Ramos (cell line): ENCODE data around the gene NDUFA1.
"Not testable (repeated sequence)": the region's sequence is repeated elsewhere in the genome, so short reads cannot be mapped to it uniquely, and the experiment has no call there.

Source experiments
- in situ Hi-C: fragments of 300-500 bp; cut with MboI; formaldehyde crosslinking; loops from one replicate; pipeline ENCODE4 v1.14.3; 2022; ENCODE audit warnings: low sequenced_read_pairs; ENCODE audit not compliant: unreplicated experiment

The NDUFA1 gene

GRCh38 chrX:119895843-119896326 lies 24.3 kb downstream of the NDUFA1 start, which contains the start of gene AKAP14:
TSS of gene AKAP14 (plus strand) at chrX:119895893. CDS start at chrX:119903224, 7,331 bp downstream.
- in situ Hi-C loops: loop anchor here (25.0 kb wide), 1 partner anchor 384 kb away; no protein-coding TSS in a partner anchor

GRCh38 chrX:119899125-119899524 lies 27.5 kb downstream of the NDUFA1 start:
- in situ Hi-C loops: loop anchor here (25.0 kb wide), 1 partner anchor 387 kb away; no protein-coding TSS in a partner anchor

- in situ Hi-C loops: no loop called here
Observed at GRCh38 chrX:119900976-119901375, 29.3 kb downstream of the NDUFA1 start.

- in situ Hi-C loops: no loop called here
Observed at GRCh38 chrX:119916310-119916709, 44.7 kb downstream of the NDUFA1 start.

- in situ Hi-C loops: no loop called here
Observed at GRCh38 chrX:119917877-119918276, 46.2 kb downstream of the NDUFA1 start.

GRCh38 chrX:119919835-119920585 lies 48.4 kb downstream of the NDUFA1 start:
- in situ Hi-C loops: no loop called here

- in situ Hi-C loops: not testable (repeated sequence)
Observed at GRCh38 chrX:119922391-119922790, 50.8 kb downstream of the NDUFA1 start.
